Hepatocyte (in vitro differentiated cells): ENCODE data around the gene NR3C2.

Experiments used
- CTCF ChIP-seq: fragments of 200-600 bp; sonication (generic); IDR thresholded peaks from 2 replicates; pipeline ENCODE4 v1.5.1; 2016; ENCODE audit warnings: antibody characterized with exemption, mild to moderate bottlenecking; ENCODE audit not compliant: poor library complexity
- EZH2 ChIP-seq: fragments of 200-600 bp; sonication (generic); IDR thresholded peaks from 2 replicates; pipeline ENCODE4 v1.6.1; 2016; ENCODE audit warnings: antibody characterized with exemption, mild to moderate bottlenecking, borderline replicate concordance
- EZH2phosphoT487 ChIP-seq: fragments of 200-600 bp; sonication (generic); IDR thresholded peaks from one replicate; pipeline ENCODE4 v1.6.1; 2018; ENCODE audit warnings: antibody characterized with exemption, mild to moderate bottlenecking, low read depth, moderate library complexity; ENCODE audit not compliant: unreplicated experiment, severe bottlenecking

- TF ChIP-seq EZH2 (no peak), CTCF (no peak), EZH2phosphoT487 (no peak)
Observed at GRCh38 chr4:148448141-148448540, 5.9 kb upstream of the NR3C2 start.
